GM12801 (cell line): Measurements from ENCODE around the gene TMEM140.
A peak's percentile ranks its signal among the peaks of the same experiment; 100 is the strongest.

Source experiments
- CTCF ChIP-seq: IDR thresholded peaks from one replicate; pipeline ENCODE4 v1.5.1; 2011; ENCODE audit warnings: control low read depth; ENCODE audit not compliant: insufficient read length; ENCODE audit errors: extremely low read depth

The TMEM140 gene

GRCh38 chr7:135165862-135166261 lies 18.0 kb downstream of the TMEM140 start:
- TF ChIP-seq CTCF, result no peak

GRCh38 chr7:135166338-135166990 lies 18.6 kb downstream of the TMEM140 start:
- TF ChIP-seq CTCF, result no peak

GRCh38 chr7:135167365-135167917 lies 19.6 kb downstream of the TMEM140 start:
- no peak for TF ChIP-seq CTCF

- no peak for TF ChIP-seq CTCF
These were observed 20.1 kb downstream of the TMEM140 start for GRCh38 chr7:135168001-135168400.

GRCh38 chr7:135168489-135169140 lies 20.7 kb downstream of the TMEM140 start:
- no peak for TF ChIP-seq CTCF

GRCh38 chr7:135169141-135169963 lies 21.5 kb downstream of the TMEM140 start:
- peak; percentile 47 for TF ChIP-seq CTCF

GRCh38 chr7:135169964-135170273 lies 22.0 kb downstream of the TMEM140 start:
- no peak for TF ChIP-seq CTCF
